ENCODE results near the gene GATD1.

The GATD1 gene

GRCh38 chr11:777288-778255 lies at the start of gene GATD1:
TSS of gene GATD1 (minus strand) at chr11:777487. CDS start at chr11:777462, 25 bp downstream.
- no peak for TF ChIP-seq CTCF (IDR thresholded peaks at IDR 0.05; ENCODE audit: extremely low read depth, insufficient read depth, missing control alignments)
- DNase-seq (ENCODE audit: low spot score): peak; percentile 100
- in situ Hi-C loops (cut with MboI; ENCODE audit: low pct_unique_long_range_greater_than_20kb, low sequenced_read_pairs, unreplicated experiment): no loop called here

- no peak for DNase-seq (ENCODE audit: low spot score)
- TF ChIP-seq CTCF (IDR thresholded peaks at IDR 0.05; ENCODE audit: extremely low read depth, insufficient read depth, missing control alignments): no peak
- in situ Hi-C loops (cut with MboI; ENCODE audit: low pct_unique_long_range_greater_than_20kb, low sequenced_read_pairs, unreplicated experiment): no loop called here
Observed at GRCh38 chr11:826836-827145, 49.5 kb upstream of the GATD1 start.

GRCh38 chr11:826227-826621 lies 48.9 kb upstream of the GATD1 start:
- in situ Hi-C loops (cut with MboI; ENCODE audit: low pct_unique_long_range_greater_than_20kb, low sequenced_read_pairs, unreplicated experiment): no loop called here
- DNase-seq (ENCODE audit: low spot score): no peak
- no peak for TF ChIP-seq CTCF (IDR thresholded peaks at IDR 0.05; ENCODE audit: extremely low read depth, insufficient read depth, missing control alignments)

GRCh38 chr11:825366-826226 lies 48.3 kb upstream of the GATD1 start:
- no peak for TF ChIP-seq CTCF (IDR thresholded peaks at IDR 0.05; ENCODE audit: extremely low read depth, insufficient read depth, missing control alignments)
- in situ Hi-C loops (cut with MboI; ENCODE audit: low pct_unique_long_range_greater_than_20kb, low sequenced_read_pairs, unreplicated experiment): no loop called here
- no peak for DNase-seq (ENCODE audit: low spot score)

GRCh38 chr11:824942-825341 lies 47.7 kb upstream of the GATD1 start:
- DNase-seq (ENCODE audit: low spot score): no peak
- in situ Hi-C loops (cut with MboI; ENCODE audit: low pct_unique_long_range_greater_than_20kb, low sequenced_read_pairs, unreplicated experiment): no loop called here

More at GRCh38 chr11:824942-825341, 47.7 kb upstream of the GATD1 start:
- no peak for TF ChIP-seq CTCF (IDR thresholded peaks at IDR 0.05; ENCODE audit: extremely low read depth, insufficient read depth, missing control alignments)
